ENCODE data around the gene IL26.

GRCh38 chr12:68259318-68259940 lies 33.8 kb upstream of the IL26 start:
- TF ChIP-seq EZH2 (IDR thresholded peaks at IDR 0.05) = no peak
- TF ChIP-seq POLR2AphosphoS5 (IDR thresholded peaks at IDR 0.05; ENCODE audit: borderline replicate concordance, low read depth, low read length) = no peak
- TF ChIP-seq FOXP2 (optimal IDR thresholded peaks at IDR 0.05; ENCODE audit: control extremely low read depth, extremely low read length, insufficient read depth) = no peak
